Mesenchymal stem cell (in vitro differentiated cells and primary cell): ENCODE data around the gene EIF3B.
"Not testable (repeated sequence)": the region's sequence is repeated elsewhere in the genome, so short reads cannot be mapped to it uniquely, and the experiment has no call there.

ENCODE experiments used
- DNase-seq: peaks from one replicate; pipeline ENCODE4 v3.0.0-alpha.2; 2013
- H2AFZ ChIP-seq: one replicate; pipeline ENCODE4 v1.6.1; 2013; ENCODE audit warnings: low read depth, mild to moderate bottlenecking, control low read depth, inconsistent platforms, low read length, moderate library complexity
- H2AK5ac ChIP-seq: 2 replicates; pipeline ENCODE4 v1.6.1; 2013; ENCODE audit warnings: low read length, moderate library complexity, mild to moderate bottlenecking, inconsistent platforms; ENCODE audit not compliant: severe bottlenecking
- H2BK120ac ChIP-seq: one replicate; pipeline ENCODE4 v1.6.1; 2013; ENCODE audit warnings: low read depth, mild to moderate bottlenecking, inconsistent platforms, low read length, moderate library complexity
- H2BK12ac ChIP-seq, 2 experiments: one replicate each; pipeline ENCODE4 v1.6.1; 2013; ENCODE audit warnings: inconsistent platforms in 2 of 2, low read length in 2 of 2, mild to moderate bottlenecking in 2 of 2, moderate library complexity in 2 of 2, control low read depth in 1 of 2
- H2BK15ac ChIP-seq: one replicate; pipeline ENCODE4 v1.6.1; 2013; ENCODE audit warnings: mild to moderate bottlenecking, low read depth, inconsistent platforms; ENCODE audit not compliant: poor library complexity, severe bottlenecking
- H2BK5ac ChIP-seq: 2 replicates; pipeline ENCODE4 v1.6.1; 2013; ENCODE audit warnings: low read depth, mild to moderate bottlenecking, low read length, control low read depth, inconsistent platforms; ENCODE audit not compliant: poor library complexity, severe bottlenecking
- H3K14ac ChIP-seq, 2 experiments: one replicate each; pipeline ENCODE4 v1.6.1; 2013; ENCODE audit warnings: inconsistent platforms in 2 of 2, low read length in 2 of 2, control low read depth in 1 of 2, mild to moderate bottlenecking in 1 of 2, moderate library complexity in 1 of 2
- H3K18ac ChIP-seq, 2 experiments: one replicate each; pipeline ENCODE4 v1.6.1; 2013; ENCODE audit warnings: inconsistent platforms in 2 of 2, low read length in 2 of 2, control low read depth in 1 of 2, low read depth in 1 of 2, mild to moderate bottlenecking in 1 of 2
- H3K23ac ChIP-seq, 2 experiments: one replicate each; pipeline ENCODE4 v1.6.1; 2013; ENCODE audit warnings: inconsistent platforms in 2 of 2, low read length in 2 of 2, mild to moderate bottlenecking in 2 of 2, moderate library complexity in 2 of 2, control low read depth in 1 of 2
- H3K27ac ChIP-seq: 2 replicates; pipeline ENCODE4 v1.5.1; 2013; ENCODE audit warnings: mild to moderate bottlenecking, moderate library complexity, low read length, control low read depth, inconsistent platforms; ENCODE audit not compliant: poor library complexity, severe bottlenecking
- H3K27me3 ChIP-seq, 2 experiments: 2 replicates each; pipeline versions ENCODE4 v1.6.1 to v1.7.0; 2013; ENCODE audit warnings: low read length in 2 of 2, mild to moderate bottlenecking in 2 of 2, moderate library complexity in 2 of 2, control low read depth in 1 of 2, inconsistent platforms in 1 of 2; ENCODE audit not compliant: control insufficient read depth in 1 of 2, insufficient read depth in 1 of 2
- H3K36me3 ChIP-seq, 2 experiments: 2 replicates each; pipeline versions ENCODE4 v1.6.1 to v1.7.0; 2013; ENCODE audit warnings: low read length in 2 of 2, control low read depth in 1 of 2, inconsistent platforms in 1 of 2, low read depth in 1 of 2, mild to moderate bottlenecking in 1 of 2; ENCODE audit not compliant: insufficient read depth in 2 of 2, control insufficient read depth in 1 of 2
- H3K4ac ChIP-seq, 2 experiments: one replicate each; pipeline ENCODE4 v1.6.1; 2013; ENCODE audit warnings: inconsistent platforms in 2 of 2, low read length in 2 of 2, mild to moderate bottlenecking in 2 of 2, moderate library complexity in 2 of 2, control low read depth in 1 of 2, low read depth in 1 of 2
- H3K4me1 ChIP-seq: 2 replicates; pipeline ENCODE4 v1.6.1; 2013; ENCODE audit warnings: low read depth, low read length, control low read depth; ENCODE audit not compliant: control insufficient read depth, insufficient read depth
- H3K4me2 ChIP-seq: 2 replicates; pipeline ENCODE4 v1.6.1; 2013; ENCODE audit warnings: low read length, mild to moderate bottlenecking, inconsistent platforms; ENCODE audit not compliant: poor library complexity, severe bottlenecking
- H3K4me3 ChIP-seq, 2 experiments: 2 replicates each; pipeline versions ENCODE4 v1.5.1 to v1.7.0; 2013; ENCODE audit warnings: low read length in 2 of 2, mild to moderate bottlenecking in 2 of 2, control low read depth in 1 of 2, low read depth in 1 of 2; ENCODE audit not compliant: insufficient read depth in 1 of 2
- H3K79me1 ChIP-seq: replicated peaks from 2 replicates; pipeline ENCODE4 v1.6.1; 2013; ENCODE audit warnings: mild to moderate bottlenecking, control low read depth, low read length, inconsistent platforms; ENCODE audit not compliant: poor library complexity, severe bottlenecking
- H3K9ac ChIP-seq: 2 replicates; pipeline ENCODE4 v1.7.0; 2013; ENCODE audit warnings: mild to moderate bottlenecking, low read length, moderate library complexity
- H3K9me3 ChIP-seq: 2 replicates; pipeline ENCODE4 v1.7.0; 2013; ENCODE audit warnings: mild to moderate bottlenecking, low read length; ENCODE audit not compliant: control insufficient read depth
- H4K8ac ChIP-seq: one replicate; pipeline ENCODE4 v1.6.1; 2013; ENCODE audit warnings: inconsistent platforms, mild to moderate bottlenecking, low read length, moderate library complexity
- H4K91ac ChIP-seq: one replicate; pipeline ENCODE4 v1.6.1; 2013; ENCODE audit warnings: mild to moderate bottlenecking, low read length, inconsistent platforms
- WGBS: methylation state at CpG from one replicate; pipeline ENCODE4 v1.1.7; 2013; ENCODE audit warnings: mixed read lengths; 5-methylcytosine and 5-hydroxymethylcytosine counted together

The EIF3B gene

DNA sequence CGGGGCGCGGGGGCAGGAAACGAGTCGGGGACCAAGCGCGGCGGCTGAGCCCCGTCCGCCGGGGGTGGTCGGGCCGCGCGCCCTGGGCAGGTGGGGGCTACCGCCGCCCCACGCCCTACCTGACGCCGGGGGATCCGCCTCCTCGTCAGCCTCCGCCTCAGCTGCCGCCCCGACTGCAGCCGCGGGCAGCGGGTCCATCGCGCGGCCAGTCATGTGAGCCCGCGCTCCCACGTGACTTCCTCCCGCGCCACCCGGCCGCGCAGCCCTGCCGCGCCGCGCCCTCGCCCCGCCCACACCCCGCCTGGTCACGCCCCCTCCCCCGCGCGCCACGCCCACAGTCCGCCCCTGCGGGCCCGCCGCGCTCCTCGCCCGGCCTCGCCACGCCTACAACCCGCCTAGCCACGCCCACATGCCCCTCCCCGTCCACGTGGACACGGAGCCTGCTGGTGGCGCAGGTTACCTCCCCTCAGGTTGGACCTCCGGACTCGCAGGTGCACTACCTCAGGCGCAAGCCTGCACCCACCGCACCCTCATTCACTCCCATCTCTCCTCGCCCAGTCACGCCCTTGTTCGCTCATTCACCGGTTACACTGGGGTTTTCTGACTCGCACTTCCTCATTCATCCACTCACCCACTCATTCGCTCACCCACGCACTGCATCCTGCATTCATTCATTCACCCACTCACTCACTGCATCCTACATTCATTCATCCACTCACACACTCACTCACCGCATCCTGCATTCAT lies 40.2 kb upstream of the EIF3B start, which contains the start of gene SNX8:
SNX8 (minus strand) TSS at position 233 of the 747 bp plus-strand sequence; CDS start at position 213, 20 bp downstream.
- H3K79me1 ChIP-seq, result peaks cover 17% of the 10 kb centered on the region
- H2BK120ac ChIP-seq, result peak within 1 kb of the TSS; percentile 87
- H2BK15ac ChIP-seq, result peak within 1 kb of the TSS; percentile 94
- peak within 1 kb of the TSS in 1 of 2 experiments; percentile 80 for H2BK12ac ChIP-seq
- WGBS, result 4% methylated on average over 56 of the region's 78 CpGs
- H3K14ac ChIP-seq, result peak within 1 kb of the TSS; percentile 89 to 90
- peak within 1 kb of the TSS in 1 of 2 experiments; percentile 94 for H3K23ac ChIP-seq
- H3K9me3 ChIP-seq, result no peaks in the 10 kb centered on the region
- peak; percentile 80 for DNase-seq
- H3K27ac ChIP-seq, result no peak within 1 kb of the TSS
- peak within 1 kb of the TSS; percentile 97 for H4K91ac ChIP-seq
- H3K4me1 ChIP-seq, result peaks cover 22% of the 10 kb centered on the region
- peak within 1 kb of the TSS; percentile 81 for H3K4me2 ChIP-seq
- peak within 1 kb of the TSS; percentile 89 to 96 for H3K4me3 ChIP-seq
- no peak within 1 kb of the TSS for H2AK5ac ChIP-seq
- no peaks in the 10 kb centered on the region for H3K27me3 ChIP-seq
- peak within 1 kb of the TSS; percentile 77 to 84 for H3K4ac ChIP-seq
- peak within 1 kb of the TSS; percentile 79 for H2AFZ ChIP-seq
- H3K36me3 ChIP-seq, result peaks cover 0 to 7% of the 10 kb centered on the region in 2 experiments
- peak within 1 kb of the TSS; percentile 90 to 91 for H3K18ac ChIP-seq
- H2BK5ac ChIP-seq, result no peak within 1 kb of the TSS
- H3K9ac ChIP-seq, result peak within 1 kb of the TSS; percentile 96
- peak within 1 kb of the TSS; percentile 73 for H4K8ac ChIP-seq

DNA sequence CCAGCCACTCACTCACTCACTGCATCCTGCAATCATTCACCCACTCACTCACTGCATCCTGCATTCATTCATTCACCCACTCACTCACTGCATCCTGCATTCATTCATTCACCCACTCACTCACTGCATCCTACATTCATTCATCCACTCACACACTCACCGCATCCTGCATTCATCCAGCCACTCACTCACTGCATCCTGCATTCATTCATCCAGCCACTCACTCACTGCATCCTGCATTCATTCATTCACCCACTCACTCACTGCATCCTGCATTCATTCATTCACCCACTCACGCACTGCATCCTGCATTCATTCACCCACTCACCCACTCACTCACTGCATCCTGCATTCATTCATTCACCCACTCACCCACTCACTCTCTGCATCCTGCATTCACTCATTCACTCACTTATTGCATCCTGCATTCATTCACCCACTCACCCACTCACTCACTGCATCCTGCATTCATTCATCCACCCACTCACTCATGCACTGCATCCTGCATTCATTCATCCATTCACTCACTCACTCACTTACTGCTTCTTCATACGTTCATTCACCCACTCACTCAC lies 39.6 kb upstream of the EIF3B start:
- not testable (repeated sequence) for H3K14ac ChIP-seq, H2BK5ac ChIP-seq, H3K27ac ChIP-seq, H3K27me3 ChIP-seq, H4K8ac ChIP-seq, H3K23ac ChIP-seq, H2AFZ ChIP-seq, H2AK5ac ChIP-seq, H3K36me3 ChIP-seq, H2BK120ac ChIP-seq, H3K9ac ChIP-seq, H2BK12ac ChIP-seq, DNase-seq, H3K4me2 ChIP-seq, H4K91ac ChIP-seq, H3K4ac ChIP-seq, H2BK15ac ChIP-seq, H3K9me3 ChIP-seq
- Histone ChIP-seq H3K79me1 (peaks cover 17% of the 10 kb centered on the region), H3K4me1 (peaks cover 17% of the 10 kb centered on the region), H3K18ac (peak overlapping the region in 1 of 2 experiments; percentile 22), H3K4me3 (peak overlapping the region in 1 of 2 experiments; percentile 86)
- WGBS, result 92% methylated on average over 3 of the region's 3 CpGs

DNA sequence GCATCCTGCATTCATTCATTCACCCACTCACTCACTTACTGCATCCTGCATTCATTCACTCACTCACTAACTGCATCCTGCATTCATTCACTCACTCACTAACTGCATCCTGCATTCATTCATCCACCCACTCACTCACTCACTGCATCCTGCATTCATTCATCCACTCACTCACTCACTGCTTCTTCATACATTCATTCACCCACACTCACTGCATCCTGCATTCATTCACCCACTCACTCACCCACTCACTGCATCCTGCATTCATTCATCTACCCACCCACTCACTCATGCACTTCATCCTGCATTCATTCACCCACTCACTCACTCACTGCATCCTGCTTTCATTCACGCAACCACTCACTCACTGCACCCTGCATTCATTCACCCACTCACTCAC lies 38.8 kb upstream of the EIF3B start:
- peaks cover 13% of the 10 kb centered on the region for H3K4me1 ChIP-seq
- no peak overlapping the region for H3K18ac ChIP-seq
- no peak overlapping the region for H2BK12ac ChIP-seq
- no peak overlapping the region for H3K4me2 ChIP-seq
- no peak overlapping the region for H4K8ac ChIP-seq
- H3K9me3 ChIP-seq, result no peaks in the 10 kb centered on the region
- no peak overlapping the region for H3K27ac ChIP-seq
- no peak overlapping the region for H2AK5ac ChIP-seq
- H3K36me3 ChIP-seq, result no peaks in the 10 kb centered on the region
- H2BK120ac ChIP-seq, result no peak overlapping the region
- H2BK15ac ChIP-seq, result no peak overlapping the region
- no peak overlapping the region for H4K91ac ChIP-seq
- peaks cover 17% of the 10 kb centered on the region for H3K79me1 ChIP-seq
- DNase-seq, result no peak
- H3K23ac ChIP-seq, result no peak overlapping the region
- H3K9ac ChIP-seq, result no peak overlapping the region
- no peak overlapping the region for H2BK5ac ChIP-seq
- H3K4ac ChIP-seq, result no peak overlapping the region
- no peak overlapping the region for H3K4me3 ChIP-seq
- H3K14ac ChIP-seq, result no peak overlapping the region
- no peak overlapping the region for H2AFZ ChIP-seq
- 98% methylated on average over 1 of the region's 1 CpG for WGBS
- H3K27me3 ChIP-seq, result no peaks in the 10 kb centered on the region

DNA sequence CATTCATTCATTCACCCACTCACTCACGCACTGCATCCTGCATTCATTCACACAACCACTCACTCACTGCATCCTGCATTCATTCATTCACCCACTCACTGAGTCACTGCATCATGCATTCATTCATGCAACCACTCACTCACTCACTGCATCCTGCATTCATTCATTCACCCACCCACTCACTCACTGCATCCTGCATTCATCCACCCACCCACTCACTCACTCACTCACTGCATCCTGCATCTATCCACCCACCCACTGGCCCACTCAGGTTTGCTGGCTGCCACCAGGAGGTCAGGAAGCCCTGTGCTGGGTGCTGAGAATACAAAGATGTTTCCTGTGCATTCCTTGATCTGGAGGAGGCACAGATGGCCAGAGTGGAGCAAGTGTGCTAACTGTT lies 38.0 kb upstream of the EIF3B start:
- Histone ChIP-seq H4K91ac (peak overlapping the region; percentile 20), H2BK120ac (no peak overlapping the region), H3K9ac (no peak overlapping the region), H3K4me3 (no peak overlapping the region), H3K79me1 (peaks cover 15% of the 10 kb centered on the region), H3K36me3 (no peaks in the 10 kb centered on the region), H3K18ac (no peak overlapping the region), H3K27me3 (no peaks in the 10 kb centered on the region), H2BK5ac (no peak overlapping the region), H3K4me1 (peaks cover 14% of the 10 kb centered on the region), H2AK5ac (no peak overlapping the region), H3K14ac (no peak overlapping the region), H3K27ac (no peak overlapping the region), H3K23ac (no peak overlapping the region), H2BK15ac (no peak overlapping the region), H2BK12ac (no peak overlapping the region), H2AFZ (no peak overlapping the region), H4K8ac (no peak overlapping the region), H3K4ac (no peak overlapping the region), H3K4me2 (no peak overlapping the region), H3K9me3 (no peaks in the 10 kb centered on the region)
- no peak for DNase-seq
- 94% methylated on average over 1 of the region's 1 CpG for WGBS
